ENCODE measurements around the gene SLC30A9. TPM values are rescaled to one million over a fixed set of nuclear protein-coding genes. Genes with fewer than 3 reads are reported as not detected.

SLC30A9 gene
- total RNA-seq (2021) (55.8 and 62.4 TPM in 2 replicates), Bru-seq, nascent RNA (percentile 83 among the genes with signal in this experiment), BruChase-seq, experiment 1, labeled RNA remaining after a 2-hour chase (percentile 80 among the genes with signal in this experiment), BruChase-seq, experiment 2, labeled RNA remaining after a 6-hour chase (percentile 74 among the genes with signal in this experiment)
- long read RNA-seq, full-length matches to known transcripts: 112 of 174 reads
- long read RNA-seq, partial matches to known transcripts: 35 of 174 reads
- long read RNA-seq, other reads (novel, unspliced or antisense): 27 of 174 reads

GRCh38 chr4:41990365-41991111 lies at the start of gene SLC30A9:
TSS of gene SLC30A9 (plus strand) at chr4:41990530. CDS start at chr4:41990652, 122 bp downstream.
- peak within 1 kb of the TSS; percentile 76 for H3K27ac ChIP-seq (ENCODE audit: low read depth, low read length, poor library complexity, severe bottlenecking)
- peaks cover 10% of the 10 kb centered on the region for H3K4me1 ChIP-seq (ENCODE audit: insufficient read depth, low read length, poor library complexity, severe bottlenecking)
- peak; percentile 96 for DNase-seq (ENCODE audit: low spot score)
- CTCF ChIA-PET: interaction anchor here (0.5 kb wide), 1 partner anchor 27 kb away, joined by 4 read pairs; no protein-coding TSS in a partner anchor
- POLR2A ChIA-PET (ENCODE audit: low non-redundant PET): no interaction called here
- H3K4me3 ChIP-seq (ENCODE audit: low read depth, low read length, poor library complexity, severe bottlenecking): peak within 1 kb of the TSS; percentile 92
- BruUV-seq (replicated peaks): no TSS peak
- no peaks in the 10 kb centered on the region for H3K36me3 ChIP-seq (ENCODE audit: insufficient read depth, low read length, poor library complexity, severe bottlenecking)
- 0 out of 2 replicates have a peak, but pooled peaks have one; percentile 33 for TF ChIP-seq CTCF (conservative IDR thresholded peaks at IDR 0.05; ENCODE audit: low read depth, low read length)
- no peak for TF ChIP-seq EZH2 (IDR thresholded peaks at IDR 0.05; ENCODE audit: borderline replicate concordance, low read depth, low read length, poor library complexity, severe bottlenecking)
- H3K27me3 ChIP-seq (replicated peaks; ENCODE audit: insufficient read depth, low read depth, low read length, poor library complexity): no peaks in the 10 kb centered on the region
- no peaks in the 10 kb centered on the region for H3K9me3 ChIP-seq (ENCODE audit: low read depth, low read length, poor library complexity, severe bottlenecking)
- intact Hi-C loops (cut with micrococcal nuclease; ENCODE audit: unreplicated experiment): no loop called here

- peaks cover 48% of the 10 kb centered on the region for H3K36me3 ChIP-seq (ENCODE audit: insufficient read depth, low read length, poor library complexity, severe bottlenecking)
- TF ChIP-seq EZH2 (IDR thresholded peaks at IDR 0.05; ENCODE audit: borderline replicate concordance, low read depth, low read length, poor library complexity, severe bottlenecking) (no peak), CTCF (conservative IDR thresholded peaks at IDR 0.05; ENCODE audit: low read depth, low read length) (no peak)
- no peaks in the 10 kb centered on the region for H3K27me3 ChIP-seq (replicated peaks; ENCODE audit: insufficient read depth, low read depth, low read length, poor library complexity)
- no peak overlapping the region for H3K27ac ChIP-seq (ENCODE audit: low read depth, low read length, poor library complexity, severe bottlenecking)
- no TSS peak for BruUV-seq (replicated peaks)
- H3K4me1 ChIP-seq (ENCODE audit: insufficient read depth, low read length, poor library complexity, severe bottlenecking): peaks cover 15% of the 10 kb centered on the region
- ChIA-PET CTCF (no interaction called here), POLR2A (ENCODE audit: low non-redundant PET) (no interaction called here)
- no peaks in the 10 kb centered on the region for H3K9me3 ChIP-seq (ENCODE audit: low read depth, low read length, poor library complexity, severe bottlenecking)
- intact Hi-C loops (cut with micrococcal nuclease; ENCODE audit: unreplicated experiment): no loop called here
- H3K4me3 ChIP-seq (ENCODE audit: low read depth, low read length, poor library complexity, severe bottlenecking): no peak overlapping the region
- no peak for DNase-seq (ENCODE audit: low spot score)
Observed at GRCh38 chr4:41940834-41941233, 49.5 kb upstream of the SLC30A9 start.

- Histone ChIP-seq H3K27ac (ENCODE audit: low read depth, low read length, poor library complexity, severe bottlenecking) (no peak overlapping the region), H3K27me3 (replicated peaks; ENCODE audit: insufficient read depth, low read depth, low read length, poor library complexity) (no peaks in the 10 kb centered on the region), H3K4me3 (ENCODE audit: low read depth, low read length, poor library complexity, severe bottlenecking) (no peak overlapping the region), H3K36me3 (ENCODE audit: insufficient read depth, low read length, poor library complexity, severe bottlenecking) (peaks cover 56% of the 10 kb centered on the region), H3K9me3 (ENCODE audit: low read depth, low read length, poor library complexity, severe bottlenecking) (no peaks in the 10 kb centered on the region), H3K4me1 (ENCODE audit: insufficient read depth, low read length, poor library complexity, severe bottlenecking) (no peaks in the 10 kb centered on the region)
- intact Hi-C loops (cut with micrococcal nuclease; ENCODE audit: unreplicated experiment): no loop called here
- no peak for DNase-seq (ENCODE audit: low spot score)
- ChIA-PET CTCF (no interaction called here), POLR2A (ENCODE audit: low non-redundant PET) (no interaction called here)
- BruUV-seq (replicated peaks): no TSS peak
- TF ChIP-seq CTCF (conservative IDR thresholded peaks at IDR 0.05; ENCODE audit: low read depth, low read length) (no peak), EZH2 (IDR thresholded peaks at IDR 0.05; ENCODE audit: borderline replicate concordance, low read depth, low read length, poor library complexity, severe bottlenecking) (no peak)
Observed at GRCh38 chr4:41943506-41943905, 46.8 kb upstream of the SLC30A9 start.
